HepG2 (cell line): ENCODE results near the gene ATXN7L3. TPM values are rescaled to one million over a fixed set of nuclear protein-coding genes. Genes with fewer than 3 reads are reported as not detected.
A peak's percentile ranks its signal among the peaks of the same experiment; 100 is the strongest.

Source experiments
- ARNTL ChIP-seq: sonication (generic); formaldehyde crosslinking; IDR thresholded peaks from 2 replicates; pipeline ENCODE4 v1.4.0; 2020; ENCODE audit warnings: mild to moderate bottlenecking, missing genetic modification reagents
- CCDC6 ChIP-seq: sonication (generic); formaldehyde crosslinking; IDR thresholded peaks from 2 replicates; pipeline ENCODE4 v1.8.1; 2022; ENCODE audit warnings: mild to moderate bottlenecking, missing genetic modification reagents, moderate library complexity
- CENPX ChIP-seq: sonication (generic); formaldehyde crosslinking; IDR thresholded peaks from 2 replicates; pipeline ENCODE4 v1.9.0; 2021; ENCODE audit warnings: mild to moderate bottlenecking, missing genetic modification reagents, moderate library complexity
- FOXM1 ChIP-seq: sonication (generic); formaldehyde crosslinking; IDR thresholded peaks from 2 replicates; pipeline ENCODE4 v1.5.0; 2020; ENCODE audit warnings: missing genetic modification reagents
- GABPB1 ChIP-seq: IDR thresholded peaks from 2 replicates; pipeline ENCODE4 v1.6.1; 2016; ENCODE audit warnings: mild to moderate bottlenecking, missing genetic modification reagents, moderate library complexity, missing compliant biosample characterization
- HNRNPH1 ChIP-seq: fragments of 200-400 bp; formaldehyde crosslinking; optimal IDR thresholded peaks from 2 replicates; pipeline ENCODE3; 2017; ENCODE audit warnings: mild to moderate bottlenecking, low read depth, low read length
- HOXA3 ChIP-seq: sonication (generic); formaldehyde crosslinking; IDR thresholded peaks from 2 replicates; pipeline ENCODE4 v1.5.0; 2020; ENCODE audit warnings: missing genetic modification reagents
- MTA3 ChIP-seq: sonication (generic); formaldehyde crosslinking; IDR thresholded peaks from 2 replicates; pipeline ENCODE4 v1.4.0; 2020; ENCODE audit warnings: missing genetic modification reagents
- NPAS2 ChIP-seq: sonication (generic); formaldehyde crosslinking; IDR thresholded peaks from 2 replicates; pipeline ENCODE4 v1.8.0; 2022; ENCODE audit warnings: mild to moderate bottlenecking, missing genetic modification reagents, borderline replicate concordance
- SETDB1 ChIP-seq: sonication (generic); formaldehyde crosslinking; IDR thresholded peaks from 2 replicates; pipeline ENCODE4 v1.5.1; 2020; ENCODE audit warnings: missing genetic modification reagents, mild to moderate bottlenecking, borderline replicate concordance
- WIZ ChIP-seq: sonication (generic); formaldehyde crosslinking; IDR thresholded peaks from 2 replicates; pipeline ENCODE4 v1.5.1; 2020; ENCODE audit warnings: mild to moderate bottlenecking, missing genetic modification reagents
- ZNF256 ChIP-seq: sonication (generic); formaldehyde crosslinking; conservative IDR thresholded peaks from 2 replicates; pipeline ENCODE4 v1.4.0; 2020; ENCODE audit warnings: missing genetic modification reagents
- ZNF30 ChIP-seq: sonication (generic); formaldehyde crosslinking; IDR thresholded peaks from 2 replicates; pipeline ENCODE4 v1.5.0; 2020; ENCODE audit warnings: mild to moderate bottlenecking, missing genetic modification reagents
- ZNF367 ChIP-seq: sonication (generic); formaldehyde crosslinking; IDR thresholded peaks from 2 replicates; pipeline ENCODE4 v1.4.0; 2020; ENCODE audit warnings: missing genetic modification reagents, borderline replicate concordance
- ZNF605 ChIP-seq: sonication (generic); formaldehyde crosslinking; IDR thresholded peaks from 2 replicates; pipeline ENCODE4 v1.8.0; 2022; ENCODE audit warnings: mild to moderate bottlenecking, missing genetic modification reagents
- ZNF746 ChIP-seq: sonication (generic); formaldehyde crosslinking; IDR thresholded peaks from 2 replicates; pipeline ENCODE4 v1.8.0; 2022; ENCODE audit warnings: mild to moderate bottlenecking, missing genetic modification reagents
- ZNF816 ChIP-seq: sonication (generic); formaldehyde crosslinking; IDR thresholded peaks from 2 replicates; pipeline ENCODE4 v1.8.0; 2022; ENCODE audit warnings: missing genetic modification reagents, mild to moderate bottlenecking, borderline replicate concordance
- ZSCAN12 ChIP-seq: sonication (generic); formaldehyde crosslinking; IDR thresholded peaks from 2 replicates; pipeline ENCODE4 v1.9.0; 2021; ENCODE audit warnings: mild to moderate bottlenecking, missing genetic modification reagents
- polyA plus RNA-seq, 8 experiments: library from polyadenylated mRNA; depleted of rRNA in 3 of 8; stranded (reverse) in 7 of 8; unstranded in 1 of 8; fragments of >200 nt; fragmentation: Illumina TruSeq in 4 of 8; extraction: Trizol in 4 of 8; gene quantifications; 2 replicates each; pipeline versions ENCODE4 v1.2.1 to v1.2.3, GENCODE V29; 2011 to 2016; ENCODE audit warnings: low read depth in 4 of 8, missing spikeins in 1 of 8, mixed read lengths in 1 of 8; ENCODE audit not compliant: insufficient read depth in 1 of 8
- total RNA-seq, 5 experiments: library from RNA; depleted of rRNA; stranded (reverse); fragments of >200 nt; fragmentation: Illumina TruSeq; extraction: Trizol; gene quantifications; 2 replicates each; pipeline ENCODE4 v1.2.3, GENCODE V29; 2016; ENCODE audit warnings: low read depth in 1 of 5
- TF ChIP-seq, protein P1 (sequence below): sonication (generic); formaldehyde crosslinking; IDR thresholded peaks from 2 replicates; pipeline ENCODE4 v1.4.0; 2020; ENCODE audit warnings: mild to moderate bottlenecking, missing genetic modification reagents
- TF ChIP-seq, protein P2 (sequence below): sonication (generic); formaldehyde crosslinking; IDR thresholded peaks from 2 replicates; pipeline ENCODE4 v1.8.1; 2022; ENCODE audit warnings: low read depth, mild to moderate bottlenecking, missing genetic modification reagents
- TF ChIP-seq, protein P3 (sequence below): sonication (generic); formaldehyde crosslinking; conservative IDR thresholded peaks from 2 replicates; pipeline ENCODE4 v1.4.0; 2020; ENCODE audit warnings: missing genetic modification reagents

Gene ATXN7L3
- total and polyA plus RNA-seq, 2 of the 13 experiments (the other 11 are each of a cell fraction or from before 2014, with no cell fraction given), result 44.5 to 59.1 TPM

DNA sequence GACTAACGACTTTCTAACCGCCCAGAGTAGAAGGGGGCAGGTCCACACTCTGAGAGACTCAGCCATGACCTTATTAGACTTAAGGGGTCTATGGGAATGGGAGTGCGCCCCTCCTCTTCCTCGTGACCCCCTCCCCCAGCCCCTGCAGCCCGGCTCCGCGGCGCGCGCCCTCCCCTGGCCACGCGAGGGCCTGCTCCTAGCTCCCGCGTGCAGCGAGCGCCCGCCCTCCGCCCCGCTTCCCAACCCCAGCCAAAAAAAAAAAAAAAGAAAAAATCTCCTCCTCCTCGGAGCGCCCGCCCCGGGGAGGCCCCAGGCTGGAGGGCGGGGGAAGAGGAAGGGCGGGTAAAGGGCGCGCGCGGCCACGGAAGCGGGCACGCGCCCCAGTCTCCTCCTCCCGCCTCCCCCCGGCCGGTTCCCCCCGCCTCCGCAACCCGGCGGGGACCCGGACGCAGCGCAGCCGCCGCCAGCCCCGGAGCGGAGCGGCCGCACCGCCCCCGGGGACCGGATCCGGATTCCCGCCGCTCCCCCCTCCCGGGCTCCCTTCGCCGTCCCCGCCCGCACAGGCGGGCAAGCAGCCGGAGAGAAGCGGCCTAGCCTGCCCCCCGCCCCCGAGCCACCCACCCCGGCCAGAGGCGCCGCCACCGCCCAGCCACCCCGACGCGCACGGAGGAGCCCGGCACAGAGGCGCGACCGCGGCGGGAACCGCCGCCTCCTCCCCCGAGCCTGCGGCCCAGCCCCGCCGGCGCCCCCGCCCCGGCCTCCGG lies 18.8 kb upstream of the ATXN7L3 start (continued):
- TF ChIP-seq, protein P1, sequence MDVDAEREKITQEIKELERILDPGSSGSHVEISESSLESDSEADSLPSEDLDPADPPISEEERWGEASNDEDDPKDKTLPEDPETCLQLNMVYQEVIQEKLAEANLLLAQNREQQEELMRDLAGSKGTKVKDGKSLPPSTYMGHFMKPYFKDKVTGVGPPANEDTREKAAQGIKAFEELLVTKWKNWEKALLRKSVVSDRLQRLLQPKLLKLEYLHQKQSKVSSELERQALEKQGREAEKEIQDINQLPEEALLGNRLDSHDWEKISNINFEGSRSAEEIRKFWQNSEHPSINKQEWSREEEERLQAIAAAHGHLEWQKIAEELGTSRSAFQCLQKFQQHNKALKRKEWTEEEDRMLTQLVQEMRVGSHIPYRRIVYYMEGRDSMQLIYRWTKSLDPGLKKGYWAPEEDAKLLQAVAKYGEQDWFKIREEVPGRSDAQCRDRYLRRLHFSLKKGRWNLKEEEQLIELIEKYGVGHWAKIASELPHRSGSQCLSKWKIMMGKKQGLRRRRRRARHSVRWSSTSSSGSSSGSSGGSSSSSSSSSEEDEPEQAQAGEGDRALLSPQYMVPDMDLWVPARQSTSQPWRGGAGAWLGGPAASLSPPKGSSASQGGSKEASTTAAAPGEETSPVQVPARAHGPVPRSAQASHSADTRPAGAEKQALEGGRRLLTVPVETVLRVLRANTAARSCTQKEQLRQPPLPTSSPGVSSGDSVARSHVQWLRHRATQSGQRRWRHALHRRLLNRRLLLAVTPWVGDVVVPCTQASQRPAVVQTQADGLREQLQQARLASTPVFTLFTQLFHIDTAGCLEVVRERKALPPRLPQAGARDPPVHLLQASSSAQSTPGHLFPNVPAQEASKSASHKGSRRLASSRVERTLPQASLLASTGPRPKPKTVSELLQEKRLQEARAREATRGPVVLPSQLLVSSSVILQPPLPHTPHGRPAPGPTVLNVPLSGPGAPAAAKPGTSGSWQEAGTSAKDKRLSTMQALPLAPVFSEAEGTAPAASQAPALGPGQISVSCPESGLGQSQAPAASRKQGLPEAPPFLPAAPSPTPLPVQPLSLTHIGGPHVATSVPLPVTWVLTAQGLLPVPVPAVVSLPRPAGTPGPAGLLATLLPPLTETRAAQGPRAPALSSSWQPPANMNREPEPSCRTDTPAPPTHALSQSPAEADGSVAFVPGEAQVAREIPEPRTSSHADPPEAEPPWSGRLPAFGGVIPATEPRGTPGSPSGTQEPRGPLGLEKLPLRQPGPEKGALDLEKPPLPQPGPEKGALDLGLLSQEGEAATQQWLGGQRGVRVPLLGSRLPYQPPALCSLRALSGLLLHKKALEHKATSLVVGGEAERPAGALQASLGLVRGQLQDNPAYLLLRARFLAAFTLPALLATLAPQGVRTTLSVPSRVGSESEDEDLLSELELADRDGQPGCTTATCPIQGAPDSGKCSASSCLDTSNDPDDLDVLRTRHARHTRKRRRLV (CRISPR knock-in tag), result no peak
- TF ChIP-seq CENPX (CRISPR knock-in tag), result no peak
- no peak for TF ChIP-seq NPAS2
- TF ChIP-seq WIZ (CRISPR knock-in tag), result no peak
- TF ChIP-seq GABPB1 (CRISPR knock-in tag), result peak; percentile 73
- 0 out of 2 replicates have a peak, but pooled peaks have one; percentile 12 for TF ChIP-seq CCDC6 (CRISPR knock-in tag)
- TF ChIP-seq ZNF367 (CRISPR knock-in tag), result no peak
- TF ChIP-seq ZNF816, result no peak; the same call in 1 of the 2 replicates
- no peak for TF ChIP-seq ZNF256 (CRISPR knock-in tag)
- TF ChIP-seq ZNF30 (CRISPR knock-in tag), result no peak
- TF ChIP-seq MTA3 (CRISPR knock-in tag), result no peak
- TF ChIP-seq, protein P2, sequence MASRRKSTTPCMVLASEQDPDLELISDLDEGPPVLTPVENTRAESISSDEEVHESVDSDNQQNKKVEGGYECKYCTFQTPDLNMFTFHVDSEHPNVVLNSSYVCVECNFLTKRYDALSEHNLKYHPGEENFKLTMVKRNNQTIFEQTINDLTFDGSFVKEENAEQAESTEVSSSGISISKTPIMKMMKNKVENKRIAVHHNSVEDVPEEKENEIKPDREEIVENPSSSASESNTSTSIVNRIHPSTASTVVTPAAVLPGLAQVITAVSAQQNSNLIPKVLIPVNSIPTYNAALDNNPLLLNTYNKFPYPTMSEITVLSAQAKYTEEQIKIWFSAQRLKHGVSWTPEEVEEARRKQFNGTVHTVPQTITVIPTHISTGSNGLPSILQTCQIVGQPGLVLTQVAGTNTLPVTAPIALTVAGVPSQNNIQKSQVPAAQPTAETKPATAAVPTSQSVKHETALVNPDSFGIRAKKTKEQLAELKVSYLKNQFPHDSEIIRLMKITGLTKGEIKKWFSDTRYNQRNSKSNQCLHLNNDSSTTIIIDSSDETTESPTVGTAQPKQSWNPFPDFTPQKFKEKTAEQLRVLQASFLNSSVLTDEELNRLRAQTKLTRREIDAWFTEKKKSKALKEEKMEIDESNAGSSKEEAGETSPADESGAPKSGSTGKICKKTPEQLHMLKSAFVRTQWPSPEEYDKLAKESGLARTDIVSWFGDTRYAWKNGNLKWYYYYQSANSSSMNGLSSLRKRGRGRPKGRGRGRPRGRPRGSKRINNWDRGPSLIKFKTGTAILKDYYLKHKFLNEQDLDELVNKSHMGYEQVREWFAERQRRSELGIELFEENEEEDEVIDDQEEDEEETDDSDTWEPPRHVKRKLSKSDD, result no peak
- peak; percentile 76; the same call in 1 of the 2 replicates for TF ChIP-seq ARNTL (CRISPR knock-in tag)
- peak; percentile 88; the same call in 1 of the 2 replicates for TF ChIP-seq ZNF746
- TF ChIP-seq ZSCAN12 (CRISPR knock-in tag), result no peak
- 0 out of 2 replicates have a peak, but pooled peaks have one; percentile 58 for TF ChIP-seq HOXA3 (CRISPR knock-in tag)
- TF ChIP-seq, protein P3, sequence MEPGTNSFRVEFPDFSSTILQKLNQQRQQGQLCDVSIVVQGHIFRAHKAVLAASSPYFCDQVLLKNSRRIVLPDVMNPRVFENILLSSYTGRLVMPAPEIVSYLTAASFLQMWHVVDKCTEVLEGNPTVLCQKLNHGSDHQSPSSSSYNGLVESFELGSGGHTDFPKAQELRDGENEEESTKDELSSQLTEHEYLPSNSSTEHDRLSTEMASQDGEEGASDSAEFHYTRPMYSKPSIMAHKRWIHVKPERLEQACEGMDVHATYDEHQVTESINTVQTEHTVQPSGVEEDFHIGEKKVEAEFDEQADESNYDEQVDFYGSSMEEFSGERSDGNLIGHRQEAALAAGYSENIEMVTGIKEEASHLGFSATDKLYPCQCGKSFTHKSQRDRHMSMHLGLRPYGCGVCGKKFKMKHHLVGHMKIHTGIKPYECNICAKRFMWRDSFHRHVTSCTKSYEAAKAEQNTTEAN, result 0 out of 2 replicates have a peak, but pooled peaks have one; percentile 24
- no peak for TF ChIP-seq SETDB1 (CRISPR knock-in tag)
- no peak for TF ChIP-seq ZNF605 (CRISPR knock-in tag)
- no peak for TF ChIP-seq FOXM1 (CRISPR knock-in tag)
- no peak for TF ChIP-seq HNRNPH1
